Stimulated activated naive B cell treated with anti-CD40 and anti-IgM and Interleukin-4, amounts not matched to agents 10 μg/mL and 1 μg/mL and 100 μg/mL, for 72 hours (primary cell): ENCODE data around the gene TMCO1.
"Not testable (repeated sequence)": the region's sequence is repeated elsewhere in the genome, so short reads cannot be mapped to it uniquely, and the experiment has no call there.

Experiments used
- ATAC-seq, 2 donors: fragments of 150-1000 bp; cut with Tn5 transposase; replicated peaks; 2 replicates each; pipeline ENCODE4 v1.10.0; 2021; ENCODE audit warnings: moderate library complexity in 1 of 2
- DNase-seq: peaks from one replicate; pipeline ENCODE4 v3.0.0; 2021
- H3K27ac Mint-ChIP-seq: one replicate; pipeline ENCODE4 v1.8.0; 2022; ENCODE audit warnings: mild to moderate bottlenecking, mixed read lengths
- H3K27me3 Mint-ChIP-seq, 2 donors: one replicate each; pipeline ENCODE4 v1.8.0; 2022; ENCODE audit warnings: mixed read lengths in 2 of 2
- H3K36me3 Mint-ChIP-seq, 2 donors: one replicate each; pipeline ENCODE4 v1.8.0; 2022; ENCODE audit warnings: mixed read lengths in 2 of 2, mild to moderate bottlenecking in 1 of 2
- H3K4me1 Mint-ChIP-seq, 2 donors: one replicate each; pipeline ENCODE4 v1.8.0; 2022; ENCODE audit warnings: mixed read lengths in 2 of 2, mild to moderate bottlenecking in 1 of 2
- H3K4me3 Mint-ChIP-seq, 2 donors: one replicate each; pipeline ENCODE4 v1.8.0; 2022; ENCODE audit warnings: mild to moderate bottlenecking in 2 of 2, mixed read lengths in 2 of 2, moderate library complexity in 1 of 2
- H3K9me3 Mint-ChIP-seq, 2 donors: one replicate each; pipeline ENCODE4 v1.8.0; 2022; ENCODE audit warnings: mixed read lengths in 2 of 2, mild to moderate bottlenecking in 1 of 2

Gene TMCO1

GRCh38 chr1:165688046-165688445, 80.6 kb downstream of the TMCO1 start:
- no peak overlapping the region for H3K4me3 Mint-ChIP-seq
- peak overlapping the region; percentile 39 for H3K27ac Mint-ChIP-seq
- H3K36me3 Mint-ChIP-seq, result peaks cover 37 to 57% of the 10 kb centered on the region in 2 donors
- H3K27me3 Mint-ChIP-seq, result no peaks in the 10 kb centered on the region
- no peak for ATAC-seq
- H3K4me1 Mint-ChIP-seq, result peaks cover 23 to 65% of the 10 kb centered on the region in 2 donors
- H3K9me3 Mint-ChIP-seq, result peaks cover 2 to 5% of the 10 kb centered on the region in 2 donors
- DNase-seq, result no peak

GRCh38 chr1:165686971-165687433, 81.7 kb downstream of the TMCO1 start:
- DNase-seq, result no peak
- H3K9me3 Mint-ChIP-seq, result peaks cover 2 to 5% of the 10 kb centered on the region in 2 donors
- H3K4me3 Mint-ChIP-seq, result peak overlapping the region; percentile 34 to 58
- H3K27ac Mint-ChIP-seq, result peak overlapping the region; percentile 44
- H3K27me3 Mint-ChIP-seq, result no peaks in the 10 kb centered on the region
- ATAC-seq, result peak; percentile 60 to 70
- H3K36me3 Mint-ChIP-seq, result peaks cover 39 to 62% of the 10 kb centered on the region in 2 donors
- H3K4me1 Mint-ChIP-seq, result peaks cover 23 to 62% of the 10 kb centered on the region in 2 donors

- Mint-ChIP-seq H3K4me1 (peaks cover 23 to 55% of the 10 kb centered on the region in 2 donors), H3K27ac (peak overlapping the region; percentile 89), H3K36me3 (peaks cover 39 to 63% of the 10 kb centered on the region in 2 donors), H3K9me3 (peaks cover 2 to 5% of the 10 kb centered on the region in 2 donors), H3K27me3 (no peaks in the 10 kb centered on the region), H3K4me3 (peak overlapping the region; percentile 58 to 65)
- DNase-seq (no peak), ATAC-seq (peak; percentile 90 to 92)
These were observed 82.3 kb downstream of the TMCO1 start for GRCh38 chr1:165686121-165686970.

GRCh38 chr1:165683848-165684485, 84.7 kb downstream of the TMCO1 start:
- DNase-seq, result no peak
- H3K9me3 Mint-ChIP-seq, result peaks cover 2 to 5% of the 10 kb centered on the region in 2 donors
- peaks cover 20 to 46% of the 10 kb centered on the region in 2 donors for H3K4me1 Mint-ChIP-seq
- H3K36me3 Mint-ChIP-seq, result peaks cover 48 to 72% of the 10 kb centered on the region in 2 donors
- H3K27ac Mint-ChIP-seq, result no peak overlapping the region
- H3K27me3 Mint-ChIP-seq, result no peaks in the 10 kb centered on the region
- H3K4me3 Mint-ChIP-seq, result no peak overlapping the region
- ATAC-seq, result no peak

- not testable (repeated sequence) for H3K9me3 Mint-ChIP-seq, H3K4me3 Mint-ChIP-seq, ATAC-seq, DNase-seq, H3K27ac Mint-ChIP-seq, H3K27me3 Mint-ChIP-seq
- Mint-ChIP-seq H3K4me1 (peaks cover 6 to 16% of the 10 kb centered on the region in 2 donors), H3K36me3 (peaks cover 40 to 64% of the 10 kb centered on the region in 2 donors)
These were observed 87.9 kb downstream of the TMCO1 start for GRCh38 chr1:165680773-165681172.

GRCh38 chr1:165680303-165680702, 88.4 kb downstream of the TMCO1 start:
- Mint-ChIP-seq H3K27me3 (no peaks in the 10 kb centered on the region), H3K4me3 (no peak overlapping the region), H3K4me1 (peaks cover 3 to 11% of the 10 kb centered on the region in 2 donors), H3K36me3 (peaks cover 41 to 66% of the 10 kb centered on the region in 2 donors), H3K27ac (peak overlapping the region; percentile 17), H3K9me3 (no peaks in the 10 kb centered on the region)
- DNase-seq, result no peak
- ATAC-seq, result no peak

- ATAC-seq (no peak), DNase-seq (no peak)
- Mint-ChIP-seq H3K4me3 (no peak overlapping the region), H3K4me1 (peaks cover under 1 to 3% of the 10 kb centered on the region in 2 donors), H3K9me3 (no peaks in the 10 kb centered on the region), H3K36me3 (peaks cover 42 to 64% of the 10 kb centered on the region in 2 donors), H3K27me3 (no peaks in the 10 kb centered on the region), H3K27ac (no peak overlapping the region)
These were observed 89.2 kb downstream of the TMCO1 start for GRCh38 chr1:165679282-165680036.

- ATAC-seq, result no peak
- Mint-ChIP-seq H3K4me1 (no peaks in the 10 kb centered on the region), H3K27me3 (no peaks in the 10 kb centered on the region), H3K36me3 (peaks cover 42 to 64% of the 10 kb centered on the region in 2 donors), H3K27ac (no peak overlapping the region), H3K4me3 (no peak overlapping the region), H3K9me3 (no peaks in the 10 kb centered on the region)
- DNase-seq, result no peak
These were observed 90.2 kb downstream of the TMCO1 start for GRCh38 chr1:165678509-165678908.
